ENCODE data around the gene TANGO6. TPM values are rescaled to one million over a fixed set of nuclear protein-coding genes. Genes with fewer than 3 reads are reported as not detected.
"Not testable (repeated sequence)": the region's sequence is repeated elsewhere in the genome, so short reads cannot be mapped to it uniquely, and the experiment has no call there.

Gene TANGO6
- total RNA-seq, 2 experiments from 2014 or later = 25.2 to 30.5 TPM

DNA sequence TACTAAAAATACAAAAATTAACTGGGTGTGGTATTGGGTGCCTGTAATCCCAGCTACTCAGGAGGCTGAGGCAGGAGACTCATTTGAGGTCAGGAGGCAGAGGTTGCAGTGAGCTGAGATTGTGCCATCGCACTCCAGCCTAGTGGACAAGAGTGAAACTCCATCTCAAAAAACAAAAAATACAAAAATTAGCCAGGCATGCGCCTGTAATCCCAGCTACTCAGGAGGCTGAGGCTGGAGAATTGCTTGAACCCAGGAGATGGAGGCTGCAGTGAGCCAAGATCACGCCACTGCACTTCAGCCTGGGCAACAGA, 208.1 kb downstream of the TANGO6 start:
- H3K27ac Mint-ChIP-seq, DNase-seq, H3K4me1 Mint-ChIP-seq, H3K9me3 Mint-ChIP-seq, H3K4me3 Mint-ChIP-seq, H3K36me3 Mint-ChIP-seq, H3K27me3 Mint-ChIP-seq: not testable (repeated sequence)

DNA sequence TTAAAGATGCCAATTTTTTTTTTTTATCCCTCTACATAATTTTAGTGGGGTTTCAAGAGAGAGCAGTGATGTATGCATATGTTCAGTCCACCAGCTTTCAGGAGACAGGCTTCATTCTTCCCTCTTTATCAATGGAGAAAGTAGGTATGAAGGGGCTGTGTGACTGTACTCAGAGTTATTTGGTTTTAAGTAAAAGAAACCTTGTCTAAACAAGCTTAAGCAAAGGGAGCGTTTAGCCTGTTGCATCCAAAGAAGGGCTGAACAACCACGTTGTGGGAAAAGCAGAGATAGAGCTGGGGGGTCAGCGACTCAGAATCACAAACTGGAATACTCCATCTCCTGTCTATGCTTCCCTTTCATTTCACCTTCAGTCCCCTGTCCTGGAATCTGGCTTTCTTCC, 211.7 kb downstream of the TANGO6 start:
- no peaks in the 10 kb centered on the region for H3K9me3 Mint-ChIP-seq
- H3K4me1 Mint-ChIP-seq = no peaks in the 10 kb centered on the region
- no peaks in the 10 kb centered on the region for H3K27me3 Mint-ChIP-seq

DNA sequence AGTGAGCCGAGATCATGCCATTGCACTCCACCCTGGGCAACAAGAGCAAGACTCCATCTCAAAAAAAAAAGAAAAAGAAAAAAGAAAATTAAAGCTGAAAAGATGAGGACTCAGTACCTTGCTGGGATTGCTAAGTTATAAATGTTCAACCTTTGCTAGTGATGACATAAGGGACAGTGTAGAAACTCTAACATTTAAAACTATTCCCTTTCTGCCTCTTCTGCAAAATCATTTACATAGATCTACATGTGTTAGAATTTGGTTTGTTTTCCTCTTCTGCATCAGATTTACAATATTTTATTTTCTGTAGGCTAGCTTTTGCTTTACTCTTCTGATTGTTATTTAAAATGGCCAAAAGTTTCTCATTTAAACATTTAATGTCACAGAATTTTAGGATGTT, 212.6 kb downstream of the TANGO6 start:
- H3K4me3 Mint-ChIP-seq = no peak overlapping the region
- H3K36me3 Mint-ChIP-seq = no peaks in the 10 kb centered on the region
- DNase-seq = no peak
- H3K27me3 Mint-ChIP-seq = no peaks in the 10 kb centered on the region
- no peaks in the 10 kb centered on the region for H3K9me3 Mint-ChIP-seq
- no peak overlapping the region for H3K27ac Mint-ChIP-seq
- no peaks in the 10 kb centered on the region for H3K4me1 Mint-ChIP-seq

More for the DNA sequence above, 211.7 kb downstream of the TANGO6 start:
- DNase-seq = no peak
- H3K4me3 Mint-ChIP-seq = no peak overlapping the region
- no peaks in the 10 kb centered on the region for H3K36me3 Mint-ChIP-seq
- no peak overlapping the region for H3K27ac Mint-ChIP-seq

DNA sequence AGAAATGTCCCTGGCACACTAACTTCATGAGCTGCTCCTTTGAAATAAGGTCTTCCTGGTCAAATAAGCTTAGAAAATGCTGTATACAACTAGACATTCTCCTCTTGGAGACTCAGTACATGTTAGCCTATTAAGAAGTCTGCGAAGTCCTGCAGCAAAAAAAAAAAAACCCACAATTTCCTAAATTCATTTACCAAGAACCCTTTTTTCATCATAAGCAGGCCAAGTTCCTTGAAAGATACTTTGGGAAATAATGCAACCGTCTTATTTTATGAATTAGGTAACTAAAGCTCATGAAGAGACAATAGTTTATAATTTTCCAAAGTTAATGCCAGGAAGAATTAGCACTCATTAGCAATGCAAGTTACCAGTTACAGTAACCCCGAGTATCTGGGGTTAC, 213.1 kb downstream of the TANGO6 start:
- DNase-seq = no peak
- Mint-ChIP-seq H3K4me1 (no peaks in the 10 kb centered on the region), H3K9me3 (no peaks in the 10 kb centered on the region), H3K36me3 (no peaks in the 10 kb centered on the region), H3K27me3 (no peaks in the 10 kb centered on the region), H3K27ac (no peak overlapping the region), H3K4me3 (no peak overlapping the region)

DNA sequence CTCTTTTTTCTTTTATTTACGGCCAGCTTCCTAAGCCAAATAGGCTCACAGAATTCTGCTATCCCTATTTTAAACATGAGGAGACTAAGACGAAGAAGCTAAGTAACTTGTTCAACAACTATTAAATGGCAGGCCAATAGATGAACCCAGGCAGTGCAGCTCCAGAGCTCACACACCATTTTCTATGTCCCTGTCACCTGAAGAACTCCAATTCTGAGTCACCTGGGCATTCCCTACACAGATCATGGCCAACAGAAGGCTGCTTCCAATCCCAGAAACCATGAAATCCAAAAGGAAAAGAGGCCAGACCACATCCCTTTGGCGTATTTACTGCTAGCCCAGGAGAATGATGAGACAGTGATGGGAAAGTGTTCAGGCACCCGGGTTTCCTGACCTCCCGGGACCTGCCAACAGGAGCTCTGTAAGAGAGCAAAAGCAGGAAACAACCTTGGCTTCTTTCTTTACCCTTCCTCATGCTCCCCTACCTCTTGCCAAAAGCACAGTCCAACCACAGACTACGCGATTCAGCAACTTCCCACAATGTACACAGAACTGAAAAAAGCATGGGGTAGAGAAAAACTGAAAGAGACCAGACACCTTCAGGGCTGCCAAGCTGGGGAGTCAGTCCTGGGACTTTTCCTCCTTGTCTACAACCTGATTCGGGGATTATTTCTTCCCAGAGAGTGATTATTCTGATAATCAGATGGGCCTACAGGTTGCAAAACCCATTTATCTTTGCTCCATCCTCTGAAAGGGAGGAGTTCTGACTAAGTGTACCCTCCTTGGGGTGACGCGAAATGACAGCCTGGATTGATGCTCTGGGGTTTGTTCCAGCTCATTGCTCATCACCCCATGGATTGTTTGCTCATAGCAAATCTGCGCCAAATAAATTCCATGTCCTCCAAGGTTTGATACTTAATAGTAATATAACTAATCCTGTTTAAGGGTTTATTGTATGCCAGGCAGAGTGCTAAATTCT, 214.4 kb downstream of the TANGO6 start:
- Mint-ChIP-seq H3K27ac (no peak overlapping the region), H3K4me1 (no peaks in the 10 kb centered on the region), H3K4me3 (no peak overlapping the region), H3K36me3 (no peaks in the 10 kb centered on the region), H3K27me3 (no peaks in the 10 kb centered on the region), H3K9me3 (no peaks in the 10 kb centered on the region)
- DNase-seq = no peak

DNA sequence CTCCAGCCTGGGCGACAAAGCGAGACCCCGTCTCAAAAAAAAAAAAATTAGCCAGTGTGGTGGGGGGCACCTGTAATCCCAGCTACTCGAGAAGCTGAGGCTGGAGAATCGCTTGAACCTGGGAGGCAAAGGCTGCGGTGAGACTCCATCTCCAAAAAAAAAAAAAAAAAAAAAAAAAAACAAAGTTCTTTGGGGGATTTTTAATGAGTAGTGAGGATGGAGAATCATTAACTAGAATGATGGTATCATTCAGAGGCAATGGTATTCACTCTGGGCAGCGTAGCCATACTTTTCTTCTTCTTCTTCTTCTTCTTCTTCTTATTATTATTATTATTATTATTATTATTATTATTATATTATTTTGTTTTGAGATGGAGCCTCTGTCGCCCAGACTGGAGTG, 220.2 kb downstream of the TANGO6 start:
- not testable (repeated sequence) for H3K4me1 Mint-ChIP-seq, H3K36me3 Mint-ChIP-seq, H3K27ac Mint-ChIP-seq, DNase-seq, H3K4me3 Mint-ChIP-seq, H3K27me3 Mint-ChIP-seq, H3K9me3 Mint-ChIP-seq

DNA sequence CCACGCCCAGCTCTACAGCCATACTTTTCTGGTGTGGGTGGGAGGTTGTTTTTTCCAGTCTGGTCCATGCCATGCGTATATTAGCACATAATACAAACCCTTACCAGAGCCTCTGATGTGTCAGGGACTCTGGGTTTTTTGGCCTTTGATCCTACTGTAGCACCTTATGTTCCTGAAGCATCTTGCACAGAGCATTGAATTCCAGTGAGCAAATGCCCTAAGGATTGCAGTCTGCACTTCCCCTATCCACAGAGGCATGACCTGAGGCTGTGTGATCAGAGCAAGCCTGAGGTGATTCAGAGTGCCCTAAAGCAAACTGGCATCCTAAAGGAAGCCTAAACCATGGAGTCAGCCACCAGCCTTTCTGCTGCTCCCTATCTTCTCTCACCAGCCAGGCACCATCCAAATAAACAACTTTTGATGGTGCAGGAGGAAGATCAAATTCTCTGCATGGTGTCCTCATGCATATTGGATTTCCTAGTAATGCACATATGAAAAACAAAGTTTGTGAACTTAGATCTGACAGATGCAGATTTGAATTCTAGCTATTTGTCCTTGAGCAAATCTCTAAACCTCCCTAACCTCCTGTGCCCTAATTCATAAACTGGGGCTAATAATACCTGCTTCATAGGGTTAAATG, 220.9 kb downstream of the TANGO6 start:
- H3K27ac Mint-ChIP-seq = no peak overlapping the region
- no peaks in the 10 kb centered on the region for H3K9me3 Mint-ChIP-seq
- H3K4me3 Mint-ChIP-seq = no peak overlapping the region
- no peak for DNase-seq
- no peaks in the 10 kb centered on the region for H3K36me3 Mint-ChIP-seq
- H3K4me1 Mint-ChIP-seq = no peaks in the 10 kb centered on the region
- no peaks in the 10 kb centered on the region for H3K27me3 Mint-ChIP-seq

DNA sequence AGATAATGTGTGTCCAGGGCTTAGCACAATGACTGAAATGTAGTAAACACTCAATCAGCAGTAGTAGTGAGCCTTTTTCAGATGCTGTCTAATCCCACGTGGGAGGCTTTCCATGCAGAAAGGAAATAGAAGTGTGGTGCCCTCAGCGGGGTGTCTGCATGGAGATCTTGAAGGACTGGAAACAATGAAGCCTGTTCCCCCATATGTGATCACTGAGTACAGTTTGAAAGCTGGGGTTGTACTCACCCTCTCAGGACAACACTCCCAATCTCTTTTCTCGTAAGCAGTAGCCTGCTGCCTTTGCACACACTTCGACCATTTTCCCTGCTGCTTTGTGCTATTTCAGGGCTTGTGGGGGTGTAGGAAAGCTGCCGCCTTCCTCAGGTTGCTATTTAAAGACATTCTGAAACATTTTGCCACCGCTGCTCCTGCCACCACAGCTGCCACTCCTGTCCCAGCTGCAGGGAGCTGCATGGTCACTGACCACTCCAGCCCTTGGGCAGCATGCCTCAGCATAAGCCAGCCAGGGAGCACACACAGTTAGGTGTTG, 221.5 kb downstream of the TANGO6 start:
- DNase-seq = no peak
- Mint-ChIP-seq H3K4me3 (no peak overlapping the region), H3K27ac (no peak overlapping the region), H3K36me3 (no peaks in the 10 kb centered on the region), H3K27me3 (no peaks in the 10 kb centered on the region), H3K4me1 (no peaks in the 10 kb centered on the region), H3K9me3 (no peaks in the 10 kb centered on the region)

DNA sequence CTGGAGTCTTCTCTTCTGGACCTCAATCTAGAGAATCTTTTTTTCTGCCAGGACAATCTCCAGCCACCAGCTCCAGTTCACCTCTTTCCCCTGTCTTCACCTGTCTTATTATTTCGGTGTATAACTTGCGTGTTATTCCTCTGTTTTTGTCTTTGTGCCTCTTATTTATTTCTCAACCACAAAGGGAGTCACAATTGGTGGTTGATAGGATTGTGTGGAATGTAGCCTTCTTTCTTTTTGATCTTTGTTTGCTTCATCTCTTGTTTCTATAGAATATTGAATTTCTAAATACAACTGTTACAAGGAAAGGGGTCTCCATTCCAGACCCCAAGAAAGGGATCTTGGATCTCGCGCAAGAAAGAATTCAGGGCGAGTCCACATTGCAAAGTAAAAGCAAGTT, 226.2 kb downstream of the TANGO6 start:
- no peaks in the 10 kb centered on the region for H3K9me3 Mint-ChIP-seq
- no peaks in the 10 kb centered on the region for H3K4me1 Mint-ChIP-seq
- no peak for DNase-seq
- no peaks in the 10 kb centered on the region for H3K27me3 Mint-ChIP-seq
- no peaks in the 10 kb centered on the region for H3K36me3 Mint-ChIP-seq
- H3K27ac Mint-ChIP-seq = no peak overlapping the region
- H3K4me3 Mint-ChIP-seq = no peak overlapping the region

DNA sequence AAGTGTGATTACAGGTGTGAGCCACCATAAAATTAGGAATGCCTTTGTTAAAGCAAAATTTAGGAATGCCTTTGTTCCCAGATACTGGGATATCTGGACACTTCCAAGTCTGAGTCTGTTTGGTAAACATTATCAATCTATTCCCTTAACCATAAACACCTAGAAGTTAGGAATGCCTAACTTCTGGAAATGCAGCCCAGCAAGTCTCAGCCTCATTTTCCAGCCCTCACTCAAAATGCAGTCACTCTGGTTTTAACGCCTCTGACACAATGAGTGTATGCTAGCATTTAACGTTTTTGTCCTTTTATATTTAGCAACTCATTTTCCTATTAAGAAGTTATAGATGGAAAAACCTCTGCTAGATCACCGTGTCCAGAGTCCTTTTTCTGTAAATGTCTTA, 227.7 kb downstream of the TANGO6 start:
- H3K27ac Mint-ChIP-seq = no peak overlapping the region
- no peaks in the 10 kb centered on the region for H3K27me3 Mint-ChIP-seq
- H3K4me1 Mint-ChIP-seq = no peaks in the 10 kb centered on the region
- no peak overlapping the region for H3K4me3 Mint-ChIP-seq
- no peaks in the 10 kb centered on the region for H3K9me3 Mint-ChIP-seq
- no peak for DNase-seq
- H3K36me3 Mint-ChIP-seq = no peaks in the 10 kb centered on the region

DNA sequence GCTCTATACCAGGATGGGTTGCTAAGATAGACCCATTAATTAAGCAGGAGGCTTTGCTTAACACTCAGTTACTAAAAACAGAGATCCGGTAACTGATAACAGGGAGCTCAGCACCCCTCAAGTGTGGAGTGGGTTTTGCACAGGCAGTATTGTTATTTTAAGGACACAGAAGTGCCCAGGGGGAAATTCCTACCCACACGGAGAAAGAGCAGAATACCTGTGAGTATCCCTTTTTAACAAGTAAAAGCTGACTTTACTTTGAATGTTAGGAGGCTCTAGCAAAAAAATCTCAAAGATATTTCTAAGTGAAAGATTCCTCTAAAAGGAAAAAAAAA, 229.3 kb downstream of the TANGO6 start:
- H3K27me3 Mint-ChIP-seq = no peaks in the 10 kb centered on the region

DNA sequence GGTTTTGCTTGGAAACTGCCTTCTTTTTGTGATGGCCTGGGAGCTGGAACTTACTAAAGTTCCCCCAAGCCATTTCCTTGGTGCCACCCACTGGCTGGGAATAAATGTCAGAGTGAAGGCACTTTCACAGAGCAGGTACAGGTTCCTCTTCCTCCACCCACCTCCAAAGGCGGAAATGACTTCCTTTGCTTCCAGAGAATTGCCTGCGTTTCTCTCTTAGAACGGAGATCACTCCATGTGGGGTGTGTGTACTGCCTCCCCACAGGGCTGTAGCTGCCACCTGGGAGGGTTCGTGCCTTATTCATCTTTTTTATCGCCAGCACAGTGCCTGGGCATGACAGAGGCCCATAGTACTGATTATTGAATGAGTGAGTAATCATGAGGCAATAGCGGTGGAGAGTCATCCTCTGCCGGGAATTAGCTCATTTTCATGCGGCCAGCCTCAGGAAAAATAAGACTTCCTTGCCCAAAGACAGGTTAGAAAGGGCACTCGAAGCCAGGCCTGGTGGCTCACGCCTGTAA, 229.9 kb downstream of the TANGO6 start:
- no peaks in the 10 kb centered on the region for H3K36me3 Mint-ChIP-seq
- H3K9me3 Mint-ChIP-seq = no peaks in the 10 kb centered on the region
- no peak overlapping the region for H3K27ac Mint-ChIP-seq
- DNase-seq = no peak
- H3K27me3 Mint-ChIP-seq = no peaks in the 10 kb centered on the region
- no peaks in the 10 kb centered on the region for H3K4me1 Mint-ChIP-seq
- no peak overlapping the region for H3K4me3 Mint-ChIP-seq

More for the DNA sequence above, 229.3 kb downstream of the TANGO6 start:
- H3K4me3 Mint-ChIP-seq = no peak overlapping the region
- no peak overlapping the region for H3K27ac Mint-ChIP-seq
- no peak for DNase-seq
- H3K36me3 Mint-ChIP-seq = no peaks in the 10 kb centered on the region
- no peaks in the 10 kb centered on the region for H3K4me1 Mint-ChIP-seq
- no peaks in the 10 kb centered on the region for H3K9me3 Mint-ChIP-seq

DNA sequence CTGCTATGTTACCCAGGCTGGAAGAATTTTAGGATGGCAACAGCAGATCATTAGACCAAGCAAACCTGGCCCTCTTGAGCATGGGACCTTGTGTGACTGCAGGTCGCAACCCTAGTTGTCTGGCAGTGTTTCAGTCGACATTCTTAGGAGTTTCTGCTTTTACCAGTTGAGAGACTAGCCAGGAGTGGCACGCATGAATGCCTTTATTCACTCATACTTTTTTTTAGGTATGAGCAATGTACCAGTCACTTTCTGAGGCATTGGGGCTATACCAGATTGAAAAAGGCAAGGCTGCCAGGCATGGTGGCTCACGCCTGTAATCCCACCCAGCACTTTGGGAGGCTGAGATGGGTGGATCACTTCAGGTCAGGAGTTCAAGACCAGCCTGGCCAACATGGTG, 233.9 kb downstream of the TANGO6 start:
- Mint-ChIP-seq H3K4me1 (no peaks in the 10 kb centered on the region), H3K9me3 (no peaks in the 10 kb centered on the region), H3K4me3 (no peak overlapping the region), H3K27me3 (no peaks in the 10 kb centered on the region), H3K36me3 (no peaks in the 10 kb centered on the region), H3K27ac (no peak overlapping the region)
- DNase-seq = no peak

DNA sequence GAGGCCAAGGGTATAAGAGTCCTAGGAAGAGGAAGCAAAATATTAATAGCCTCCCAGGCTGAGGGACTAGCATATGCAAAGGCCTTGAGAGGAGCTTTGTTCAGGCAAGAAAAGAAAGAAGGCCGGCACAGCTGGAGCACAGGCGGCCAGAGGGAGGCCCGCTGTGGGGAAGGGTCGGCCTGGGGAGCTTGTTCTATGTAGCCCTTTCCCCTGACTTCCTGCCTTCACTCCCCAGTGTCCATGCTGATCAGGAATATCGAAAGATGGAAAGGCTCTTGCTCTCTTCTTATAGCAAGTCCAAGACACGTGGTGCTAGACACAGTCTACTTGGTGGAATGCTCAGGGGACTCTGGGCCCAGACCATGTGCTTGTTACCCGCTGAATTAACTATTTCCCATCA, 234.7 kb downstream of the TANGO6 start:
- H3K4me1 Mint-ChIP-seq = no peaks in the 10 kb centered on the region
- H3K27me3 Mint-ChIP-seq = no peaks in the 10 kb centered on the region
- H3K9me3 Mint-ChIP-seq = no peaks in the 10 kb centered on the region
- H3K27ac Mint-ChIP-seq = no peak overlapping the region
- no peaks in the 10 kb centered on the region for H3K36me3 Mint-ChIP-seq
- H3K4me3 Mint-ChIP-seq = no peak overlapping the region
- no peak for DNase-seq

DNA sequence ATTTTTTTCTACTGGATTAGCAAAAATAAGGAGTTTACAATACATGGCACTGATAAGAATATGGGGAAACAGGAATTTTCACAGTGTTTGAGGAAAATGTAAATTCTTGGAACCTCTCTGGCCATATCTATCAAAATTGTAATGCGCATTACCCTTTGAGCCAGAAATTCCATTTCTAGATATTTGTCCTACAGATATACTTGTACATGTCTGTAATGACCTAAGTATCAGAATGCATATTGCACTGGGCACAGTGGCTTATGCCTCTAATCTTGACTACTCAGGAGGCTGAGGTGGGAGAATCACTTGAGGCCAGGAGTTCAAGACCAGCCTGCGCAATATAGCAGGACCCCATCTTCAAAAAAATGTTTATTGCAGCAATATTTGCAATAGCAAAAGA, 236.4 kb downstream of the TANGO6 start:
- Mint-ChIP-seq H3K4me1 (no peaks in the 10 kb centered on the region), H3K9me3 (no peaks in the 10 kb centered on the region), H3K27ac (no peak overlapping the region), H3K27me3 (no peaks in the 10 kb centered on the region), H3K36me3 (no peaks in the 10 kb centered on the region), H3K4me3 (no peak overlapping the region)
- no peak for DNase-seq

Data from activated naive CD8-positive, alpha-beta T cell treated with anti-CD3 and anti-CD28 coated beads for 36 hours (primary cell).